Activated CD4-positive, alpha-beta T cell treated with anti-CD3 and anti-CD28 coated beads, Interleukin-2, amount 50 U/mL, for 16 hours (primary cell): ENCODE data around the gene SLC7A7.
A peak's percentile ranks its signal among the peaks of the same experiment; 100 is the strongest.
"Not testable (repeated sequence)": the region's sequence is repeated elsewhere in the genome, so short reads cannot be mapped to it uniquely, and the experiment has no call there.

Experiments
- DNase-seq: peaks from one replicate; pipeline ENCODE4 v3.0.0-alpha.2; 2020

The SLC7A7 gene

GRCh38 chr14:22843123-22843925, 28.1 kb upstream of the SLC7A7 start:
- DNase-seq, result no peak

- no peak for DNase-seq
Observed at GRCh38 chr14:22842211-22843122, 27.2 kb upstream of the SLC7A7 start.

- DNase-seq, result no peak
Observed at GRCh38 chr14:22841769-22842168, 26.5 kb upstream of the SLC7A7 start.

GRCh38 chr14:22841311-22841710, 26.1 kb upstream of the SLC7A7 start:
- no peak for DNase-seq

- no peak for DNase-seq
Observed at GRCh38 chr14:22839159-22839779, 24.0 kb upstream of the SLC7A7 start.

GRCh38 chr14:22838631-22839041, 23.4 kb upstream of the SLC7A7 start:
- DNase-seq, result no peak

GRCh38 chr14:22837750-22838538, 22.7 kb upstream of the SLC7A7 start:
- DNase-seq, result no peak

GRCh38 chr14:22837114-22837749, 22.0 kb upstream of the SLC7A7 start:
- no peak for DNase-seq

- DNase-seq, result no peak
Observed at GRCh38 chr14:22836301-22837113, 21.3 kb upstream of the SLC7A7 start, which contains the start of gene MMP14. TSS of gene MMP14 (plus strand) at chr14:22836585. CDS start at chr14:22836818, 233 bp downstream.

- no peak for DNase-seq
Observed at GRCh38 chr14:22835505-22835904, 20.3 kb upstream of the SLC7A7 start.

- no peak for DNase-seq
Observed at GRCh38 chr14:22830443-22831010, 15.3 kb upstream of the SLC7A7 start.

GRCh38 chr14:22829661-22830442, 14.6 kb upstream of the SLC7A7 start, which contains the start of gene MRPL52:
TSS of gene MRPL52 (plus strand) at chr14:22829887. CDS start at chr14:22829913, 26 bp downstream.
- DNase-seq, result peak; percentile 95

- not testable (repeated sequence) for DNase-seq
Observed at GRCh38 chr14:22829076-22829660, 13.9 kb upstream of the SLC7A7 start.

GRCh38 chr14:22824711-22825359, 9.6 kb upstream of the SLC7A7 start:
- DNase-seq, result peak; percentile 5

GRCh38 chr14:22822571-22823098, 7.4 kb upstream of the SLC7A7 start:
- DNase-seq, result peak; percentile 72

GRCh38 chr14:22822016-22822570, 6.9 kb upstream of the SLC7A7 start:
- DNase-seq, result no peak

- DNase-seq, result no peak
Observed at GRCh38 chr14:22821193-22822015, 6.2 kb upstream of the SLC7A7 start.
